Left ventricle myocardium superior (tissue), 1 donor: ENCODE data around the gene FIGNL1. TPM values are rescaled to one million over a fixed set of nuclear protein-coding genes. Genes with fewer than 3 reads are reported as not detected.
"Not testable (repeated sequence)": the region's sequence is repeated elsewhere in the genome, so short reads cannot be mapped to it uniquely, and the experiment has no call there.

Experiments
- ATAC-seq: fragments of 200-7000 bp; cut with Tn5 transposase; one replicate; pipeline ENCODE4 v1.9.1; 2020; ENCODE audit warnings: mild to moderate bottlenecking, moderate library complexity
- DNase-seq: peaks from one replicate; pipeline ENCODE4 v3.0.0-alpha.2; 2020
- intact Hi-C: fragments of 100-400 bp; cut with micrococcal nuclease; formaldehyde crosslinking; loops from one replicate; pipeline ENCODE4 v1.11.0; 2022
- total RNA-seq: library from RNA; stranded (reverse); fragmentation: NEBNext Ultra II Directional; extraction: Animal tissue kit (Norgen Biotek cat#: 25700); gene quantifications from one replicate; pipeline ENCODE4 v1.2.1, GENCODE V29; 2021
- donor health status: DM: no; HTN: yes; CAD: no; lungs with severe emphysema.

Gene FIGNL1
- total RNA-seq, 1 donor from 2014 or later: 5.2 TPM

GRCh38 chr7:50473531-50473930 is 23.4 kb upstream of the FIGNL1 start:
- DNase-seq (no peak), ATAC-seq (no peak)
- intact Hi-C loops: no loop called here

GRCh38 chr7:50472427-50472826 is 22.3 kb upstream of the FIGNL1 start:
- intact Hi-C loops: no loop called here
- DNase-seq: no peak
- ATAC-seq: no peak

- DNase-seq: no peak
- intact Hi-C loops: no loop called here
- ATAC-seq: no peak
These were observed 21.8 kb upstream of the FIGNL1 start for GRCh38 chr7:50471970-50472369.

GRCh38 chr7:50470250-50471163 is 20.4 kb upstream of the FIGNL1 start:
- ATAC-seq: no peak
- no peak for DNase-seq
- intact Hi-C loops: no loop called here

GRCh38 chr7:50469181-50469580 is 19.0 kb upstream of the FIGNL1 start:
- intact Hi-C loops: loop anchor here (5.0 kb wide), 2 partner anchors 208 to 693 kb away; no protein-coding TSS in a partner anchor
- DNase-seq: no peak
- no peak for ATAC-seq

GRCh38 chr7:50467817-50468610 is 17.9 kb upstream of the FIGNL1 start:
- intact Hi-C loops: loop anchor here (5.0 kb wide), 2 partner anchors 209 to 694 kb away; no protein-coding TSS in a partner anchor
- ATAC-seq (peak; percentile 96), DNase-seq (peak; percentile 88)

- DNase-seq (no peak), ATAC-seq (no peak)
- intact Hi-C loops: loop anchor here (5.0 kb wide), 2 partner anchors 210 to 695 kb away; no protein-coding TSS in a partner anchor
These were observed 16.9 kb upstream of the FIGNL1 start for GRCh38 chr7:50466815-50467585.

GRCh38 chr7:50463035-50463434 is 12.9 kb upstream of the FIGNL1 start:
- no peak for ATAC-seq
- intact Hi-C loops: no loop called here
- DNase-seq: no peak

GRCh38 chr7:50462361-50462760 is 12.2 kb upstream of the FIGNL1 start:
- ATAC-seq: no peak
- intact Hi-C loops: no loop called here

GRCh38 chr7:50461695-50462094 is 11.5 kb upstream of the FIGNL1 start:
- DNase-seq (no peak), ATAC-seq (no peak)
- intact Hi-C loops: no loop called here

More at GRCh38 chr7:50462361-50462760, 12.2 kb upstream of the FIGNL1 start:
- DNase-seq: no peak

- DNase-seq, ATAC-seq, intact Hi-C loops: not testable (repeated sequence)
These were observed 9.0 kb upstream of the FIGNL1 start for GRCh38 chr7:50459183-50459582.

- intact Hi-C loops, ATAC-seq, DNase-seq: not testable (repeated sequence)
These were observed 8.5 kb upstream of the FIGNL1 start for GRCh38 chr7:50458651-50459050.

GRCh38 chr7:50456371-50457123 is 6.4 kb upstream of the FIGNL1 start:
- intact Hi-C loops: no loop called here
- no peak for ATAC-seq
- DNase-seq: no peak

- intact Hi-C loops: no loop called here
- ATAC-seq (no peak), DNase-seq (no peak)
These were observed 5.5 kb upstream of the FIGNL1 start for GRCh38 chr7:50455658-50456057.

GRCh38 chr7:50454968-50455367 is 4.8 kb upstream of the FIGNL1 start:
- no peak for DNase-seq
- intact Hi-C loops: no loop called here
- no peak for ATAC-seq

- peak; percentile 47 for DNase-seq
- ATAC-seq: peak; percentile 53
- intact Hi-C loops: no loop called here
These were observed 461 bp upstream of the FIGNL1 start for GRCh38 chr7:50450590-50451032.

- ATAC-seq (no peak), DNase-seq (no peak)
These were observed 659 bp downstream of the FIGNL1 start for GRCh38 chr7:50449501-50449880.

GRCh38 chr7:50448823-50449222 is 1.3 kb downstream of the FIGNL1 start:
- intact Hi-C loops: no loop called here
- DNase-seq: no peak
- ATAC-seq: no peak

More at GRCh38 chr7:50449501-50449880, 659 bp downstream of the FIGNL1 start:
- intact Hi-C loops: no loop called here
